K562 (cell line): Measurements from ENCODE around the gene ACSS2. TPM values are rescaled to one million over a fixed set of nuclear protein-coding genes. Genes with fewer than 3 reads are reported as not detected.

ENCODE experiments used
- CBFB ChIP-seq: sonication (generic); formaldehyde crosslinking; IDR thresholded peaks from 2 replicates; pipeline ENCODE4 v1.4.0; 2020; ENCODE audit warnings: mild to moderate bottlenecking, missing genetic modification reagents
- E2F8 ChIP-seq: fragments of 450-650 bp; IDR thresholded peaks from 2 replicates; pipeline ENCODE4 v1.7.1; 2018; ENCODE audit warnings: mild to moderate bottlenecking, low read depth; ENCODE audit not compliant: partially characterized antibody
- GATAD2B ChIP-seq: fragments of 450-650 bp; IDR thresholded peaks from 2 replicates; pipeline ENCODE4 v1.6.1; 2017; ENCODE audit warnings: mild to moderate bottlenecking, borderline replicate concordance
- HES1 ChIP-seq: fragments of 450-650 bp; IDR thresholded peaks from 2 replicates; pipeline ENCODE4 v1.6.1; 2016; ENCODE audit warnings: low read depth, mild to moderate bottlenecking, moderate library complexity
- HNRNPK ChIP-seq: fragments of 200-400 bp; formaldehyde crosslinking; IDR thresholded peaks from one replicate; pipeline ENCODE4 v1.6.1; 2018; ENCODE audit warnings: mild to moderate bottlenecking, low read depth, low read length; ENCODE audit not compliant: poor library complexity, severe bottlenecking
- MCM2 ChIP-seq: fragments of 450-650 bp; IDR thresholded peaks from 2 replicates; pipeline ENCODE4 v1.6.1; 2017; ENCODE audit warnings: low read depth, mild to moderate bottlenecking
- MCM3 ChIP-seq: fragments of 450-650 bp; IDR thresholded peaks from 2 replicates; pipeline ENCODE4 v1.6.1; 2016
- NR3C1 ChIP-seq: sonication (generic); formaldehyde crosslinking; IDR thresholded peaks from 2 replicates; pipeline ENCODE4 v1.8.1; 2022; ENCODE audit warnings: missing genetic modification reagents
- NR4A1 ChIP-seq, 2 experiments: fragments of 250-450 bp in 1 of 2; fragments of 450-650 bp in 1 of 2; sonication (Bioruptor Pico) in 1 of 2; IDR thresholded peaks; 2 replicates each; pipeline versions ENCODE4 v1.4.0 to v1.6.1; 2016 to 2020; ENCODE audit warnings: mild to moderate bottlenecking in 2 of 2, missing compliant biosample characterization in 1 of 2, missing genetic modification characterization in 1 of 2, moderate library complexity in 1 of 2
- PCBP2 ChIP-seq: fragments of 200-400 bp; formaldehyde crosslinking; IDR thresholded peaks from 2 replicates; pipeline ENCODE4 v1.6.1; 2018; ENCODE audit warnings: low read length, low read depth, mild to moderate bottlenecking, moderate library complexity; ENCODE audit not compliant: poor library complexity, severe bottlenecking
- PHF21A ChIP-seq: fragments of 450-650 bp; IDR thresholded peaks from 2 replicates; pipeline ENCODE4 v1.6.1; 2017; ENCODE audit warnings: low read depth, borderline replicate concordance
- PREB ChIP-seq: sonication (generic); formaldehyde crosslinking; IDR thresholded peaks from 2 replicates; pipeline ENCODE4 v1.8.1; 2023; ENCODE audit warnings: mild to moderate bottlenecking, missing genetic modification reagents
- RHOXF2B ChIP-seq: fragments of 250-450 bp; sonication (Bioruptor Pico); conservative IDR thresholded peaks from 2 replicates; pipeline ENCODE4 v1.5.1; 2021
- SMAD4 ChIP-seq: fragments of 250-450 bp; sonication (Bioruptor Pico); conservative IDR thresholded peaks from 2 replicates; pipeline ENCODE4 v1.8.0; 2021; ENCODE audit warnings: inconsistent platforms, mild to moderate bottlenecking, moderate library complexity
- SMARCE1 ChIP-seq: fragments of 450-650 bp; IDR thresholded peaks from 2 replicates; pipeline ENCODE4 v1.7.1; 2016; ENCODE audit warnings: mild to moderate bottlenecking
- SP2 ChIP-seq: IDR thresholded peaks from 2 replicates; pipeline ENCODE4 v1.6.1; 2011; ENCODE audit warnings: mild to moderate bottlenecking, low read depth, low read length, moderate library complexity; ENCODE audit not compliant: poor library complexity, severe bottlenecking; ENCODE audit errors: extremely low read depth
- TCF7L2 ChIP-seq: fragments of 150-350 bp; IDR thresholded peaks from 2 replicates; pipeline ENCODE4 v1.6.1; 2016; ENCODE audit warnings: low read depth, mild to moderate bottlenecking, low read length, moderate library complexity
- THAP7 ChIP-seq: fragments of 250-450 bp; sonication (Bioruptor Pico); IDR thresholded peaks from 2 replicates; pipeline ENCODE4 v1.5.0; 2021
- WHSC1 ChIP-seq: IDR thresholded peaks from one replicate; pipeline ENCODE4 v1.6.1; 2012; ENCODE audit warnings: low read length, control low read depth, inconsistent platforms
- ZC3H11A ChIP-seq: IDR thresholded peaks from 2 replicates; pipeline ENCODE4 v1.6.1; 2012; ENCODE audit warnings: low read depth, low read length, improper control_type of control experiment
- ZNF184 ChIP-seq: sonication (generic); formaldehyde crosslinking; IDR thresholded peaks from 2 replicates; pipeline ENCODE4 v1.5.0; 2020; ENCODE audit warnings: missing genetic modification reagents
- ZNF436 ChIP-seq: fragments of 250-450, 450-650 bp; sonication (Bioruptor Pico); formaldehyde crosslinking; IDR thresholded peaks from 2 replicates; pipeline ENCODE4 v1.7.0; 2020; ENCODE audit warnings: mild to moderate bottlenecking
- ZNF589 ChIP-seq: fragments of 200-800 bp; sonication (Bioruptor generic); IDR thresholded peaks from 2 replicates; pipeline ENCODE4 v1.6.1; 2016; ENCODE audit warnings: low read depth, missing genetic modification characterization, missing compliant biosample characterization
- ZNF644 ChIP-seq: fragments of 200-800 bp; sonication (Bioruptor generic); IDR thresholded peaks from 2 replicates; pipeline ENCODE4 v1.6.1; 2016; ENCODE audit warnings: low read depth, missing genetic modification characterization, missing compliant biosample characterization
- polyA plus RNA-seq, 8 experiments: library from polyadenylated mRNA; depleted of rRNA in 4 of 8; stranded (reverse) in 5 of 8; unstranded in 3 of 8; fragments of >200 nt; fragmentation: Nextera tagmentation in 2 of 8; fragmentation: Illumina TruSeq in 1 of 8; extraction: Ambion mirVana in 2 of 8; extraction: Trizol in 1 of 8; gene quantifications; 2 replicates each; pipeline versions ENCODE4 v1.2.1 to v1.2.3, GENCODE V29; 2011 to 2014; ENCODE audit warnings: inconsistent platforms in 1 of 8, missing spikeins in 1 of 8
- total RNA-seq, 7 experiments: library from RNA; depleted of rRNA in 6 of 7; stranded (reverse); fragments of >200 nt in 6 of 7; fragmentation: Illumina TruSeq in 2 of 7; extraction: Trizol in 2 of 7; gene quantifications; 2 replicates each; pipeline versions ENCODE4 v1.2.1 to v1.2.3, GENCODE V29; 2011 to 2021; ENCODE audit warnings: low replicate concordance in 1 of 7

The ACSS2 gene
- total and polyA plus RNA-seq, 9 of the 15 experiments (the other 6 are each of a cell fraction or from before 2014, with no cell fraction given), result 21.9 to 246 (median 66.2) TPM

- TF ChIP-seq E2F8, result no peak
- TF ChIP-seq ZNF436 (CRISPR knock-in tag), result no peak
- TF ChIP-seq THAP7 (CRISPR knock-in tag), result no peak
- TF ChIP-seq PHF21A, result peak; percentile 70; the same call in 1 of the 2 replicates
- TF ChIP-seq NR4A1 (CRISPR knock-in tag; IDR thresholded peaks at IDR 0.05), result no peak
- TF ChIP-seq NR4A1 (tag; IDR thresholded peaks at IDR 0.05), result no peak
- TF ChIP-seq ZC3H11A, result no peak
- no peak for TF ChIP-seq MCM3
- no peak for TF ChIP-seq PCBP2
- no peak for TF ChIP-seq WHSC1
- TF ChIP-seq CBFB (CRISPR knock-in tag), result no peak
- TF ChIP-seq SMARCE1, result peak; percentile 43; the same call in 1 of the 2 replicates
- TF ChIP-seq TCF7L2, result no peak
- TF ChIP-seq ZNF644 (tag), result no peak
- TF ChIP-seq ZNF589, result no peak
- no peak for TF ChIP-seq PREB
- TF ChIP-seq NR3C1 (CRISPR knock-in tag), result no peak
- TF ChIP-seq GATAD2B, result no peak
- no peak for TF ChIP-seq ZNF184 (CRISPR knock-in tag)
- TF ChIP-seq HES1, result no peak
- no peak for TF ChIP-seq RHOXF2B
- no peak for TF ChIP-seq SMAD4
- TF ChIP-seq HNRNPK, result no peak
- no peak for TF ChIP-seq SP2
- TF ChIP-seq MCM2, result no peak
These were observed 588 bp upstream of the ACSS2 start (continued) for GRCh38 chr20:34875642-34876405.
